Progenitor cell of endocrine pancreas (in vitro differentiated cells): ENCODE measurements around the gene TFEB. TPM values are rescaled to one million over a fixed set of nuclear protein-coding genes. Genes with fewer than 3 reads are reported as not detected.

Experiments used
- DNase-seq: peaks from one replicate; pipeline ENCODE4 v3.0.0; 2021; ENCODE audit warnings: low spot score; ENCODE audit not compliant: unreplicated experiment
- H3K27ac Mint-ChIP-seq: 2 replicates; pipeline ENCODE4 v1.8.0; 2021; ENCODE audit warnings: mild to moderate bottlenecking, moderate library complexity, mixed read lengths
- H3K27me3 Mint-ChIP-seq: 2 replicates; pipeline ENCODE4 v1.8.0; 2021; ENCODE audit warnings: mixed read lengths
- H3K36me3 Mint-ChIP-seq: 2 replicates; pipeline ENCODE4 v1.8.0; 2022; ENCODE audit warnings: mixed read lengths; ENCODE audit not compliant: insufficient read depth
- H3K4me1 Mint-ChIP-seq: 2 replicates; pipeline ENCODE4 v1.8.0; 2021; ENCODE audit warnings: low read depth, mixed read lengths
- H3K4me3 Mint-ChIP-seq: 2 replicates; pipeline ENCODE4 v1.8.0; 2021; ENCODE audit warnings: low read depth, mild to moderate bottlenecking, moderate library complexity, mixed read lengths
- H3K9me3 Mint-ChIP-seq: 2 replicates; pipeline ENCODE4 v1.8.0; 2021; ENCODE audit warnings: low read depth, mixed read lengths
- CTCF ChIP-seq: fragments of 200-600 bp; sonication (generic); IDR thresholded peaks from one replicate; pipeline ENCODE4 v1.5.0; 2021; ENCODE audit warnings: antibody characterized with exemption, mild to moderate bottlenecking; ENCODE audit not compliant: unreplicated experiment
- total RNA-seq: library from RNA; stranded (reverse); gene quantifications from 2 replicates; pipeline ENCODE4 v1.2.1, GENCODE V29; 2021

Gene TFEB
- total RNA-seq, 1 donor from 2014 or later = 0.48 TPM

- Mint-ChIP-seq H3K27me3 (peaks cover 37% of the 10 kb centered on the region), H3K9me3 (no peaks in the 10 kb centered on the region), H3K36me3 (no peaks in the 10 kb centered on the region), H3K4me1 (no peaks in the 10 kb centered on the region), H3K27ac (no peak overlapping the region), H3K4me3 (no peak overlapping the region)
- no peak for TF ChIP-seq CTCF
- DNase-seq = no peak
Observed at GRCh38 chr6:41730531-41731436, 4.6 kb downstream of the TFEB start.

GRCh38 chr6:41729624-41730023, 5.8 kb downstream of the TFEB start:
- H3K27me3 Mint-ChIP-seq = peaks cover 37% of the 10 kb centered on the region
- no peak for DNase-seq
- no peaks in the 10 kb centered on the region for H3K4me1 Mint-ChIP-seq
- H3K36me3 Mint-ChIP-seq = no peaks in the 10 kb centered on the region
- TF ChIP-seq CTCF = no peak
- H3K4me3 Mint-ChIP-seq = no peak overlapping the region
- no peak overlapping the region for H3K27ac Mint-ChIP-seq
- no peaks in the 10 kb centered on the region for H3K9me3 Mint-ChIP-seq

- Mint-ChIP-seq H3K27ac (no peak overlapping the region), H3K9me3 (no peaks in the 10 kb centered on the region)
Observed at GRCh38 chr6:41728954-41729353, 6.5 kb downstream of the TFEB start.

GRCh38 chr6:41728073-41728936, 7.1 kb downstream of the TFEB start:
- H3K4me3 Mint-ChIP-seq = no peak overlapping the region
- peaks cover 6% of the 10 kb centered on the region for H3K4me1 Mint-ChIP-seq
- H3K27ac Mint-ChIP-seq = no peak overlapping the region
- TF ChIP-seq CTCF = no peak
- H3K9me3 Mint-ChIP-seq = no peaks in the 10 kb centered on the region
- peaks cover 30% of the 10 kb centered on the region for H3K27me3 Mint-ChIP-seq
- H3K36me3 Mint-ChIP-seq = no peaks in the 10 kb centered on the region
- DNase-seq = no peak

More at GRCh38 chr6:41728954-41729353, 6.5 kb downstream of the TFEB start:
- no peak for TF ChIP-seq CTCF
- Mint-ChIP-seq H3K4me1 (peaks cover 2% of the 10 kb centered on the region), H3K4me3 (no peak overlapping the region), H3K27me3 (peaks cover 36% of the 10 kb centered on the region), H3K36me3 (no peaks in the 10 kb centered on the region)
- DNase-seq = no peak

GRCh38 chr6:41727705-41728072, 7.7 kb downstream of the TFEB start:
- no peak overlapping the region for H3K4me3 Mint-ChIP-seq
- peaks cover 6% of the 10 kb centered on the region for H3K4me1 Mint-ChIP-seq
- no peak overlapping the region for H3K27ac Mint-ChIP-seq
- DNase-seq = no peak
- peaks cover 23% of the 10 kb centered on the region for H3K27me3 Mint-ChIP-seq
- TF ChIP-seq CTCF = no peak
- no peaks in the 10 kb centered on the region for H3K36me3 Mint-ChIP-seq
- no peaks in the 10 kb centered on the region for H3K9me3 Mint-ChIP-seq
